HFFc6 (cell line): ENCODE measurements around the gene TMEM17. TPM values are rescaled to one million over a fixed set of nuclear protein-coding genes. Genes with fewer than 3 reads are reported as not detected.
A peak's percentile ranks its signal among the peaks of the same experiment; 100 is the strongest.

ENCODE experiments used
- DNase-seq: peaks from one replicate; pipeline ENCODE4 v3.0.0-alpha.2; 2018
- H3K27ac Mint-ChIP-seq: 2 replicates; pipeline ENCODE4 v1.8.0; 2020; ENCODE audit warnings: mild to moderate bottlenecking, mixed read lengths
- H3K27me3 Mint-ChIP-seq: 2 replicates; pipeline ENCODE4 v1.8.0; 2021; ENCODE audit warnings: mild to moderate bottlenecking, moderate library complexity, mixed read lengths; ENCODE audit not compliant: insufficient read depth
- H3K36me3 Mint-ChIP-seq: 2 replicates; pipeline ENCODE4 v1.8.0; 2021; ENCODE audit warnings: low read depth, mixed read lengths
- H3K4me1 Mint-ChIP-seq: 2 replicates; pipeline ENCODE4 v1.8.0; 2020; ENCODE audit warnings: low read depth, mixed read lengths
- H3K4me3 Mint-ChIP-seq: 2 replicates; pipeline ENCODE4 v1.8.0; 2020; ENCODE audit warnings: mild to moderate bottlenecking, moderate library complexity, mixed read lengths
- H3K9me3 Mint-ChIP-seq: 2 replicates; pipeline ENCODE4 v1.8.0; 2020; ENCODE audit warnings: mild to moderate bottlenecking, mixed read lengths
- CTCF ChIP-seq: fragments of 200-600 bp; sonication (generic); IDR thresholded peaks from 2 replicates; pipeline ENCODE4 v1.5.0; 2021; ENCODE audit warnings: antibody characterized with exemption, mild to moderate bottlenecking
- total RNA-seq, 6 experiments: library from RNA; stranded (reverse); fragmentation: NEBNext Ultra II Directional; extraction: Animal tissue kit (Norgen Biotek cat#: 25700); gene quantifications; 2 replicates in 1 of 6; 3 replicates in 5 of 6; pipeline ENCODE4 v1.2.3, GENCODE V29; 2021

The TMEM17 gene
- total RNA-seq, 6 experiments from 2014 or later: 2.4 to 4.4 (median 3.4) TPM

DNA sequence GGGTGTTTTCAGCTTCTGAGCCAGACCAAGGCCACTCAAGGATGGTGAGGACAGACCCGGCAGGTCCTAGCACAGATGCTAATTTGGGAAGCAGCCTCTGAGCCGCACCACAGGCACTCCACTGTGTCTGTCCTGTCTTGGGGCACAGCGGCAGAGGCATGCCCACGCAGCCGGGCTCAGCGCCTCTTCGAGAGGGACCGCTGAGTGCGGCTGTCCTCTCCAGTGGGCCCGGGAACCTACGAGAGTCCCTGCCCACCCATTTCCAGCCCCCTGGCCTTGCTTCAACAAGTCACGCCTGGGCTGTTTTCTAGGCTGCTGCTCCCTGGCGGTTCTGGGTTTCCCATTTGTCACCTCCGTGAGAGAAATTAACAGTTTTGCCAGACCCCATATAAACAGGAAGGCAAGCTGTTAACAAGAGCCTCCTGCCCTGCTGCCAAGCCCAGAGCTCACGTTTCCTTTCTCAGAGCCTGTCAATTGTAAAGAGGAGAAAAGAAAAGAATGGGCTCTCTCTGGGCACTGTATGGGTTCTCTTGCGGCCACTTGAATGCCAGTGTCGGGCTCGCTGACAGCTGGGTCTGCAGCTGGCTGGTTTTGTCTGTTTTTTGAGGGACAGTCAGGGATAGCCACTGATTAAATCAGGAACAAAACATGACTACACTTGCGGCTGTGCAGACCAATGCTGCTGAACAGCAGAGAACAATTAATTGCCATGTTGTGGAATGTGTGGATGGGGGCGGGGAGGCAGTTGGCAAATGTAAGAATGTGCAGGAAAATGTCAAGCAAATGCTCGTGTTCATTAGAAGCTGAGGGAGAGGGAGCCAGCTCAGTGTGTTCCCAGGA is 30.6 kb downstream of the TMEM17 start:
- H3K36me3 Mint-ChIP-seq: no peaks in the 10 kb centered on the region
- DNase-seq: no peak
- no peak overlapping the region for H3K27ac Mint-ChIP-seq
- peaks cover 35% of the 10 kb centered on the region for H3K4me1 Mint-ChIP-seq
- no peak for TF ChIP-seq CTCF
- no peaks in the 10 kb centered on the region for H3K9me3 Mint-ChIP-seq
- H3K4me3 Mint-ChIP-seq: peak overlapping the region; percentile 58
- no peaks in the 10 kb centered on the region for H3K27me3 Mint-ChIP-seq

- TF ChIP-seq CTCF: no peak
- H3K9me3 Mint-ChIP-seq: no peaks in the 10 kb centered on the region
- H3K36me3 Mint-ChIP-seq: no peaks in the 10 kb centered on the region
- H3K4me3 Mint-ChIP-seq: no peak overlapping the region
- H3K27ac Mint-ChIP-seq: no peak overlapping the region
- peaks cover 35% of the 10 kb centered on the region for H3K4me1 Mint-ChIP-seq
- H3K27me3 Mint-ChIP-seq: no peaks in the 10 kb centered on the region; the same call in 1 of the 2 replicates
- DNase-seq: no peak
Observed at GRCh38 chr2:62474176-62474575, 31.8 kb downstream of the TMEM17 start.

DNA sequence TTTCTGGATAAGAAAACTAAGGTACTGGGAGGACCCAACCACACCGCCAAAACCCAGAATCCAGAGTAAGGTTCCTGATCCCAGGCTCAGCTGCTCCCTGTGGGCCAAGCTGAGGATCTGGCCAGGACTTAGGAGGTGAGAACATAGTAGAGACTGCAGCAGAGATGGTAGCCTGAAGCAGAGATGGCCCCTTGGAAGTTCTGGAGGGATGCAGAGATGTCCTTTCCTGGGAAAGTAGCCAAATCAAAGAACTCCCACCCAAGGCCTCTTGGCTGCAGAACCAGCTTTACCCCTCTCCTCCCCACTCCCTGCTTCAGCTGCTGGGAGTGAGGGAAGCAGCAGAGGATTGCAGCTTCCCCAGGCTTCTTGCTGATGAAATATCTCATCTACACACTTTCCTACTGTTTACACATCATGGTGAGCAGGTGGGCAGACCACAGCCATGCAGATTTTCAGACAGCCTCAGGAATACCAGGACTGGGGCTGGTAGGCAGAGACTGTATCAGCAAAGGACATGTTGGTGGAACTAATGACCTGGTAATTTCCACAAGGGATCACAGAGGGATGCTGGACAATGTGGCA is 32.7 kb downstream of the TMEM17 start:
- DNase-seq: no peak
- Mint-ChIP-seq H3K4me1 (peaks cover 33% of the 10 kb centered on the region), H3K4me3 (no peak overlapping the region), H3K36me3 (no peaks in the 10 kb centered on the region), H3K27ac (no peak overlapping the region), H3K27me3 (no peaks in the 10 kb centered on the region; the same call in 1 of the 2 replicates), H3K9me3 (no peaks in the 10 kb centered on the region)
- TF ChIP-seq CTCF: no peak

GRCh38 chr2:62472312-62472711 is 33.7 kb downstream of the TMEM17 start:
- Mint-ChIP-seq H3K4me1 (peaks cover 24% of the 10 kb centered on the region), H3K9me3 (no peaks in the 10 kb centered on the region), H3K27ac (no peak overlapping the region), H3K27me3 (no peaks in the 10 kb centered on the region; the same call in 1 of the 2 replicates), H3K36me3 (no peaks in the 10 kb centered on the region), H3K4me3 (no peak overlapping the region)
- TF ChIP-seq CTCF: no peak
- no peak for DNase-seq

- Mint-ChIP-seq H3K27me3 (no peaks in the 10 kb centered on the region; the same call in 1 of the 2 replicates), H3K36me3 (no peaks in the 10 kb centered on the region), H3K27ac (no peak overlapping the region), H3K4me3 (no peak overlapping the region), H3K4me1 (peaks cover 24% of the 10 kb centered on the region), H3K9me3 (no peaks in the 10 kb centered on the region)
- TF ChIP-seq CTCF: no peak
- no peak for DNase-seq
Observed at GRCh38 chr2:62471816-62472215, 34.2 kb downstream of the TMEM17 start.
